ENCODE measurements around the gene SPATS2.
"Not testable (repeated sequence)": the region's sequence is repeated elsewhere in the genome, so short reads cannot be mapped to it uniquely, and the experiment has no call there.

The SPATS2 gene

DNA sequence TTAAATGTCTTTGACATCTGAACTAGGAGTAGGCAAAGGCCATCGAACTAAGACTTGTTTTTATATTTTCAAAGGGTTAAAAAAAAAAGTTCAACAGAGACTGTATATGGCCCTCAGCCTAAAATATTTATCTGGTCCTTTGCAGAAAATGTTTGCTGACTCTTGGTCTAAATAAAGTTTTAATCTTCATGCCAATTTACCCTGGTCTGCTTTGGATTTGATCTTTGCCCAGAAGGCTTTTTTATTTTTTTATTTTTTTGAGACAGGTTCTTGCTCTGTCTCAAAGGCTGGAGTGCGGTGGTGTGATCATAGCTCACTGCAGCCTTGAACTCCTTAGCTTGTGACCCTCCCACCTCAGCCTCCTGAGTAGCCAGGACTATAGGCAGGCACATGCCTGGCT is 47.1 kb downstream of the SPATS2 start:
- no peak for DNase-seq

DNA sequence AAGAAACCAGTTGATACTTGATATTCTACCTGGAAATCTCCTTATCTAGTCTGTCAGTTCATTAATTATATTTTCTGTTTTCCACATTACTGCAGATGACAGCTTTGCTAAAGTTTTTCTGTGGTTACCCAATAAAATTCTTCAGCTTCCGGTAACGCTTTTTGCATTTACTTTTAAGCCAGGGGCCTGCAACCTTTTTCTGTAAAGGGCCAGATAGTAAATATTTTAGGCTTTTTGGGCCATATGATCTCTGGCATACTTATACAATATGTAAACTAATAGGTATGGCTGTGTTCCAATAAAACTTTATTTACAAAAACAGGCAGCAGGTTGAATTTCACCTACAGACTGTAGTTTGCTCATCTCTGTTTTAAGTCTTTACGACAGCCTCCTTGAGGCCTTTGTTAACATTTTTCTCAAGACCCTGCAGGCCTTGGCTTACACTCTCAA is 48.3 kb downstream of the SPATS2 start:
- DNase-seq, result no peak

DNA sequence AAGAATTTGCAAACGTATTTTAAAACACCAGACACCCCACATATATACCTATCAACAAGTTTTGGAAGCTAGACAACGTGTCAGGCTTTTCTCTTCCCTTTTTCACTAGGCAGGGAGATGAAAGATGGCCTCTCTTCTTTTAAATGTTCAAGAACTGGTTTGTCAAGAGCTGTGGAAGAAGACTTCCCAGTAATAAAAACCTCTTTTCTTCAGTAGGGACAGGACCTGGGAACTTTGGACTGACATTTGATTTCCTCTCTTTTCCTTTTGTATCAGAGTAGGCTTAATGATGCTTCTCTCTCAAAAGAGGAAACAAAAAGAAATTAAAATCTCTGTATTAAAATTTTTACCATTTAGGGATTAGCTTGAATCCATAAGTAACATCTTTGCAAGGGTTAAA is 49.6 kb downstream of the SPATS2 start:
- no peak for DNase-seq

DNA sequence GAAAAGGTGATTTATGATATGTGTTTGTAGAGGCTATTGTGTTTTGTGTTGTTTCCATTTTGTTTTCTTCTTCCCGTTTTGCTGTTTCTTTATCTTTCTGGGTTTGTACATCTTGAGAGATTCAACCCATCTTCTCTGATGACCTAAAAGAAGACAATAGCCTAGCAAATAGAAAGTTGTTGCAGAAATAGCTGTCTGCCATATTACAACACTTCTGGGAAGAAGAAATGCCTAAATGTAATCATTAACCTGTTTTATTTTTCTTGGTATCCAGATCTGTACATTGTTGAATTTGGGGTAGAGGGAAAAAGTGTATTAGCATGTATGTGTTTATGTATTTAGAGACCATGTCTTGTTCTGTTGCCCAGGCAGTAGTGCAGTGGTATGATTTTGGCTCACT is 50.3 kb downstream of the SPATS2 start:
- no peak for DNase-seq

DNA sequence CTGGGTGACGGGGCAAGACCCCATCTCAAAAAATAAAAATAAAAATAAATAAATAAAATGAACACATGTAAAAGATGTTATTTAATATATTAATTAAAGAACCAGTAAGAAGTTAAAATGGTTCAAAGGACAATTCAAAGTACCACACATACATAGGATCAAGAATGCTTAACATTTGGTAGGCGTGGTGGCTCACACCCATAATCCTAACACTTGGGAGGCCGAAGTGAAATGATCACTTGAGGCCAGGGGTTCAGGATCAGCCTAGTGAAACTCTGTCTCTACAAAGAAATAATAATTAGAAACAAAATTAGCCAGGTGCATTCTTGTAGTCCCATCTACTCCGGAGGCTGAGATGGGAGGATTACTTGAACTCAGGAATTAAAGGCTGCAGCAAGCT is 53.3 kb downstream of the SPATS2 start:
- no peak for DNase-seq

DNA sequence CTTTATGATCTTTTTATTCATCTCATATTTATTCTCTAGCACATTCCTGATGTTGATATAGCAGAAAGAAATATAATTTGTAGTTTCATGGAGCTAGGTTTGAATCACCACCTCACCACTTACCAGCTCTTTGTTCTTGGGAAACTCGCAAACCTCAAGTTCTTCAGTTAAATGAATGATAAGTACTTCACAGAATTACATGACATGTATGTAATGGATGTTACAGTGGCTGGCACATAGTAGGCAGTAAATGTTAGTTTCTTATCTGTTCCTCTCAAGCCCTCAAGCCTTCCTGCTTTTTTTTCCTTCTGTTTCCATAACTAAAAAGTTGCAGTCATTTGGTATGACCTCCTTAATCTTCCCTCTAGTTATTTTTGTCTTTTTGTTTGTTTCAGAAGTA is 54.9 kb downstream of the SPATS2 start:
- no peak for DNase-seq

DNA sequence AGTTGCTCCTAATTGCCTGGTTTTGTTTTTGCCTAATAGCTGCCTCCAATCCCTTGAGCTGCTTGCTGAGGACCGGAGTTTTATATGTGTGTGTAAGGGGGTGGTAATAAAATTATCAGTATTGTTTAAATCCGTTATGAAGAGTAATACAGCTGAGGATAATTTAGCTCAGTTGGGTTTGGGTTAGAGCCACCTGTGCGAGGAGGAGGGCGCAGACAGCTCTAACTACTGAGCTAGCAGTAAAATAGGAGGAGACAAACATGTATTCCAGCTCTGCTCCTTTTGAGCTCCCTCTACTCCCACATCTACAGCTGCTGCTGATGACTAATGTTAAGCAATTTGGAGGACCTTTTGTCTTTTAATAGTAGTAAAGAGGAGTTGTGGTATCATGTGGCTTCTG is 61.5 kb downstream of the SPATS2 start:
- DNase-seq, result no peak

DNA sequence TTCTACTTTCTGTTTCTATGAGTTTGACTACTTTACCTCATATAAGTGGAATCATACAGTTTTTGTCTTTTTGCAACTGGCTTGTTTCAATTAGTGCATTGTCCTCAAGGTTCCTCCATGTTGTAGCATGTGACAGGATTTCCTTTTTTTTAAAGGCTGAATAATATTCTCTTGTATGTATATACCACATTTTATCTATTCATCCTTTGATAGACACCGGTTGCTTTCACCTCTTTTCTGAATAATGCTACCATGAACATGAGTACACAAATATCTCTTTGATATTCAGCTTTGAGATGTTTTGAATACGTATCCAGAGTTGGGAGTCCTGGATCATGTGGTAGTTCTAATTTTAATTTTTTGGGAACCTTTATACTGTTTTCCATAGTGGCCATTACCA is 65.4 kb downstream of the SPATS2 start:
- DNase-seq, result no peak

DNA sequence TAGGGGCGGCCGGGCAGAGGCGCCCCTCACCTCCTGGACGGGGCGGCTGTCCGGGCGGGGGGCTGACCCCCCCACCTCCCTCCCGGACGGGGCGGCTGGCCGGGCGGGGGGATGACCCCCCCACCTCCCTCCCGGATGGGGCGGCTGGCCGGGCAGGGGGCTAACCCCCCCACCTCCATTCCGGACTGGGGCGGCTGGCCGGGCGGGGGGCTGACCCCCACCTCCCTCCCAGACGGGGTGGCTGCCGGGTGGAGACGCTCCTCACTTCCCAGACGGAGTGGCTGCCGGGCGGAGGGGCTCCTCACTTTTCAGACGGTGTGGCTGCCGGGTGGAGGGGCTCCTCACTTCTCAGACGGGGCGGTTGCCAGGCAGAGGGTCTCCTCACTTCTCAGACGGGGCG is 69.5 kb downstream of the SPATS2 start:
- DNase-seq, result not testable (repeated sequence)

DNA sequence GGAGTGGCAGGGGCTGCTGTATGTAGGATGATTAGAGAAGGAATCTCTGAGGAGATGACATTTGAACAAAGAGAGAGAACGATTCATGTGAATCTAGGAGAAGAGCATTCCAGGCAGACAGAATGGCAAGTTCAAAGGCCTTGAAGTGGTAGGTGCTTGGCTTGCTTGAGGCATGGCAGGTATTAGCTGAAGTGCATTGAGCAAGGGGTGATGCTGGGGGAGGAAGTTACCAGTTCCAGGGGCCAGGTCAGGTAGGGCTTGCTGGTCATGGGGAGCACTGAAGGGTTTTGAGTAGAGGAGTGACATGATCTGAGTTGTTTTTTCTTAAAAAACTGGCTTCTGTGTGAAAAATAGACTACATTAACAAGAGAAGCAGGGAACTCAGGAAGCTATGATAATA is 71.8 kb downstream of the SPATS2 start:
- no peak for DNase-seq

DNA sequence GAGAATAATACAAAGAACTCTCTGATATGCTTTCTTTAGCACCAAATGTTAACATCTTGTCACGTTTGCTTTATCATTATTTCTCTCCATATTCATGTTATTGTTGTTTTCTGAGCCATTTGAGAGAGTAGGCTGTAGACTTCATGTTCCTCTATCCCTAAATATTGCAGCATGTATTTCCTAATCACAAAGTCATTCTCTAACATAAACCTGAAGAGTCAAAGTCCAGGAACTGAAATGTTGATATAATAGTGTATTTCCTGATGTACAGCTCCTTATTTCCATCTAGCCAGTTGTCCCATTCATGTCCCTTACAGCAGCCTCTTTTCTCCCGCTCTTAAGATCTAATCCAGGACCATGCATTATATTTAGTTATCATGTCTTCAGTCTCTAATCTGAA is 72.8 kb downstream of the SPATS2 start:
- DNase-seq, result no peak

DNA sequence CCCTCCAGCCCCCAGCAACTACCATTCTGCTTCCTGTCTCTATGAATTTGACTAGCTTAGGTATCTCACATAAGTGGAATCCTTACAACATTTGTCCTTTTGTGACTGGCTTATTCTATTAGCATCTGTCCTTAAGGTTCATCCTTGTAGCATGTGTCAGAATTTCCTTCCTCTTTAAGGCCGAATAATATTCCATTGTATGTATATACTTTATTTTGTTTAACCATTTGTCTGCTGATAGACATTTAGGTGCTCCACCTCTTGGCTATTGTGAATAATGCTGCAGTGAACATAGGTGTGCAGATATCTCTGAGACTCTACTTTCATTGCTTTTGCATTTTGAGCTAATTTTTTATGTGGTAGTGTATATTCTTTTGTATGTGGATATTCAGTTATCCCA is 75.7 kb downstream of the SPATS2 start:
- no peak for DNase-seq

DNA sequence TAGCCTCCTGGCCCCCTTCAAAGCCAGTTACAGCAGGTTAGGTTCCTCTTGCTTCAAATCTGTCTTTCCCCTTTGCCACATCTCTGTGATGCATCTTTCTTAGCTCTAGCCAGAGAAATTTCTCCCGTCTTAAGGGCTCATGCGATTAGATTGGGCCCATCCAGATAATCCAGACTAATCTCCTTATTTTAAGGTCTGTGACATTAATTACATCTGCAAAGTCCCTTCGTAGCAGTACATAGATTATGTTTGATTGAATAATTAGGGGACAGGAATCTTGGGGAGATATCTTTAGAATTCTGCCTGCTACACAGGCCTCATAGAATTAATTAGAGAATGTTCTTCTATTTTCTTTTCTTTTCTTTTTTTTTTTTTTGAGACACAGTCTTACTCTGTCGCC is 79.3 kb downstream of the SPATS2 start:
- no peak for DNase-seq

DNA sequence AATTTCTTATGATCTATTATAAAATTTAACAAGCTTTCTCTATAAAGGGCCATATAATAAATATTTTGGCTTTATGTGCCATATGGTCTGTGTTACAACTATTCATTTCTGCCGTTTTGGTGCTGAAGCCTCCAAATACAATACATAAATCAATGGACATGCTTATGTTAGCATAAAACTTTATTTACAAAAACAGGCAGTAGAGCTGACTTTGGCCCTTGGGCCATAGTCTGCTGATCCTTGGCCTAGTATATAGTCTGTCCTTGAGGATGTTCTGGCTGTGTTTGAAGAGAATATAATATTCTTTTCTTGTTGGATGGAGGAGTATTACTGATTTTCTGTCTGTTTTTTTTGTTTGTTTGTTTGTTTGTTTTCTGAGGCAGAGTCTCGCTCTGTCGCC is 81.6 kb downstream of the SPATS2 start:
- no peak for DNase-seq

DNA sequence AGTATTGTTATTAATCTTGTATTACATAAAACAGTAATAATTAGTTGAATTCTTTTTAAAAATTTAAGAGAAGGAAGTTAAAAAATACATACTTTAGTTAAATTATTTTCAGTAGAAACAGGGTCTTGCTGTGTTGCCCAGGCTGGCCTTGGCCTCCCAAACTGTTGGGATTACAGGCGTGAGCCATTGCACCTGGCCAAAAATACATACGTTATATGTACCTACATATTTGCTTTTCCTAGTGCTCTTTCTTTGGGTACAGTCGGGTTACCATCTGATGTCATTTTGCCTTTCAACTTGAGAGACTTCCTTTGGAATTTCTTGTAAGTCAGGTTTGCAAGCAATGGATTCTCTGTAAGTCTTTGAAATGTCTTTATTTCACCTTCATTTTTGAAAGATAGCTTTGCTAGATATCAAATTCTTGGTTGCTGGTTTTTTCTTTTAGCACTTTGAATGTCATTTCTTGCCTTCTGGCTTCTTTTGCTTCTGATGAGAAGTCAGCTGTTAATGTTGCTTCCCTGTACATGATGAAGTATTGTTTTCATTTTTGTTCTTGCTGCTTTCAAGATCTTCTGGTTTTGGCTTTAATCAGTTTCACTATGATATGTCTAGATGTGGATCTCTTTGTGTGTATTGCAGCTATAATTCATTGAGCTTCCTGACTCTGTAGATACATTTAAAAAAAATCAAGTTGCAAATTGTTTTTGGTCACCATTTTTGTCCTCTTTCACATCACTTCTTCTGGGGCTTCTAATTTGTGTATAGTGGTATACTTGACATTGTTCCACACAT is 84.4 kb downstream of the SPATS2 start:
- no peak for DNase-seq

DNA sequence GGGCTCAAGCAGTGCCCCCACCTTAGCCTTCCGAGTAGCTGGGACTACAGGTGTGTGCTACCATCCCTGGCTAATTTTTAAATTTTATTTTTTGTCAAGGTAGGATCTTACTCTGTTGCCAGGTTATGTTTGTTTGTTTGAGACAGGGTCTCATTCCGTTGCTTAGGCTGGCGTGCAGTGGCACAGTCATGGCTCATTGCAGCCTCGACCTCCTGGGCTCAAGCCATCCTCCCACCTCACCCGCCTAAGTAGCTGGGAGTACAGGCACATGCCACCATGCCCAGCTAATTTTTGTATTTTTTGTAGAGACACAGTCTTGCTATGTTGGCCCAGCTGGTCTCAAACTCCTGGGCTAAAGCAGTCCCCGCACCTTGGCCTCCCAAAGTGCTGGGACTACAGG is 88.2 kb downstream of the SPATS2 start:
- DNase-seq, result no peak

DNA sequence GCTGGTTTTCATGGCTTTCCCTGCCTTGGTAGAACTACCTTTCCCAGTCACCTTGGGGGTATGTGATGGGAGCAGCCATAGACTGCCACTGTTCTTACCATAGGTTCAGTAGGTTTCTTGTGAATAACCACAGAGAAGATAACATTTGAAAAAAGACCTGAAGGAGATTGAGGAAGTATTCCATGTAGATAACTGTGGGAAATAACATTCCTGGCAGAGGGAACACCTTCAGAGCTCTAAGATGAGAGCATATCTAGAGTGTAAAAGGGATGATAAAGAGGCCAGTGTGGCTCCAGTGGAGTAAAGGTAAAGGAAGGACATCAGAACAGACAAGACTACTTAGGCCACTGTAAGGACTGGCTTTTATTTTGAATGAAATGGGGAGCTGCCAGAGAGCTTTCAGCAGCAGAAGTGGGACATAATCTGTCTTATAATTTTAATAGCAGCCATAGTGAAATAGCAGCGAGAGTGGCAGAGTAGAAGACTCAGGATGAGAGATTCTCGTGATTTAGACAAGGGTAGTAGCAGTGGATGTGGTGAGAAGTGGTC is 88.9 kb downstream of the SPATS2 start:
- no peak for DNase-seq

DNA sequence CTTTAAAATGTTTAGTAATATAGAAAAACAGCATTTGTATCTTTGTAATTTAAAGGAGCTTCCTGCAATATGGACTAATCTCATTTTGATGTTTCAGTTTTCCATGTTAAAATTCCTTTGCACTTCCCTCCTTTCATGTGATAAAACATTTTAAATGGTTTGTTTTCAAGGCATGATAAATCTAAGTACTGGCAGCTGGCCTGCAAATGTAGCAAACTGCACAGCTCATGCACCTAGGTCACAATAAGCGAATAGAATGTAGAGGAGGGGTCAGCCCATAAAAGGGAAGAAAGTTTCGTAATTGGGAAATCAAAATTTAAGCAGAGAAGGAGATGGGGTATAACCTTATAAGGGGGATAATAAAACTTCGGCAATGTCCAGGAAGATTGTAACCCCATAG is 91.6 kb downstream of the SPATS2 start:
- no peak for DNase-seq

DNA sequence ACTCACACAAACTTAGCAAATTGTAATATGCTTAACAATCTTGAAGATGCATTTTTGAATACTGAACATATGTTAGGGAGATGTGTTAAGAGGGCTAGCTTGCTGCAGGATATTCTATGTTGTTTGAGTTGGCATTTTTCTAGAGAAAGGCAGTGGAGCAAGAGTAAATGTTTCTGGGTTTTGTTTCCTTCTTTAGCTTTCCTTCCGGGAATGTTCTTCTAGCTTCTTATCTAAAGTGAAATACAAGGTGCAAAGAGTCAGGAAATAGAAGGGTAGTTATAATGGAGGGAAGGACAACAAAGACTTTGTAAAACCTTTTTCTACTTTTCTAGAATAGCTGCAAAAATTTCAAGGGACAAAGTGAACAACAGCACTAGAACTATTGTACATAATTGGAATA is 94.0 kb downstream of the SPATS2 start:
- no peak for DNase-seq

DNA sequence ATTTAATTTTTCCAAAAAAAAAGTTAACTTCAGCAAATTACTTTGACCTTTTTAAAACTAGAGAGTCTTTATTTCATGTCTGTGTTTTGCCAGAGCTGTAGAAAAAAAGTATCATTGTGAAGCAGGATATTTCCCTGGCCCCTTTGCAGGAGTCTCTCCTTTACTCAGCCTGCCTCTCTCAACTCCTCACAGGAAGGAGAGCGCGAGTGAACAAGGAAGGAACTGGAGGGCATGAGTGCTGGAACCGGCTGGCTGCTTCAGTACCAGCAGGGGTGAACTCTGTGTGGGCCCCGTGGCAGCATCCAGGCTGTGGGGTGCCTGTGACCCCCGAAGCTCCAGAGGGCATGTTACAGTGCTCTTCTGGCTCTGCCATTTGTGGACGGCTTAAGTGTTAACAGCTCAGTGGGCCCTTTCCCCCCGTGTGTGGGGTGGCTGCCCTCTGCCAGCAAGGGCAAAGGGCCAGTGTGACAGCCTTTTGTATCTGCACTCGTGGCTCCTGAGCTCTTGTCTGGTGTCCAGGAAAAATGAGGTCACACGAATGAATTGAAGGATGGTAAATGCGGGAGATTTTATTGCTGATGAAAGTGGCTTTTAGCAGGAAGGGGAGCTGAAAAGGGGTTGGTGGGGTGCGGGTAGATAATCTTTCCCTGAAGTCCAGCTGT is 95.0 kb downstream of the SPATS2 start:
- no peak for DNase-seq

DNA sequence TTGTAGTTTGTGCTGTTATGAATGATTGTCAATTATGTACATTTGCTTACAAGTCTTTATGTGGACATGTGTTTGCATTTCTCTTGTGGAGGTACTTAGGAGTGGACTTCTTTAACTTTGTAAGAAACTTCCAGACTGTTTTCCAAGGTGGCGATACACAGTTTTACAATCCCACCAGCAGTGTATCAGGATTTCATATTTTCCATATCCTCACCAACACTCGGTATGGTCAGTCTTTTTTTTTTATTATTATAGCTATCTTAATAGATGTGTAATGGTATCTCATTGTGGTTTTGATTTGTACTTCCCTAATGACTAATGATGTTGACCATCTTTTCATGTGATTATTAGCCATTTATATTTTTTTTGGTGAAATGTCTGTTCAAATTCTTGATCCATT is 97.9 kb downstream of the SPATS2 start:
- DNase-seq, result no peak

DNA sequence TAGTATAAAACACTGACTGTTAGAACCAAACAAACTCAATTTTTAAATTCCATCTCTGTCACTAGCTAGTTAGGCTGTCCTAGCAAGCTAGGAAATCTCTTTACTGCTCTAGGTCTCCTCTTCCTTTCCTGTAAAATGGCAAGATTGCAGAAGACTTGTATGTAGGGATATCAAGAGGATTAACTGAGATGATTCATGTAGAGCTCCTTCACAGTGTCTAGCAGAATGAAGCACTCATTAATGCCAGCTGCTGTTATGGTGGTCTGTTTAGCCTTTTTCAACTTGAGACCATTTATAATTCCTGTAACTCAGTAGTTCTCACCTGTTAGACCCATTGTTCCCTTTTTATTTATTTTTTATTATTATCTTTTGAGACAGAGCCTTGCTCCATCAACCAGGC is 103.7 kb downstream of the SPATS2 start:
- DNase-seq, result no peak

DNA sequence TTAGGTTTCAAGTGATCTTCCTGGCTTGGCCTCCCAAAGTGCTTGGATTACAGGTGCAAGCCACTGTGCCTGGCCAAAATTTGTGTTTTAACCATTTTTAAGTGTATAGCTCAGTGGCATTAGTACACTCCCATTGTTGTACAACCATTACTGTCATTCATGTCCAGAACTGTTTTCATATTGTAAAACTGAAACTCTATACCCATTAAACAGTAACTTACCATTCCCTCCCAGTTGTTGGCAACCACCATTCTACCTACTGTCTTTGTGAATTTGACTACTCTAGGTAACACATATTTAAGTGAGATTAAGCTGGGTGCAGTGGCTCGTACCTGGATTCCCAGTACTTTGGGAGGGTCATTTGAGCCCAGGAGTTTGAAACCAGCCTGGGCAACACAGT is 104.3 kb downstream of the SPATS2 start:
- DNase-seq, result no peak

DNA sequence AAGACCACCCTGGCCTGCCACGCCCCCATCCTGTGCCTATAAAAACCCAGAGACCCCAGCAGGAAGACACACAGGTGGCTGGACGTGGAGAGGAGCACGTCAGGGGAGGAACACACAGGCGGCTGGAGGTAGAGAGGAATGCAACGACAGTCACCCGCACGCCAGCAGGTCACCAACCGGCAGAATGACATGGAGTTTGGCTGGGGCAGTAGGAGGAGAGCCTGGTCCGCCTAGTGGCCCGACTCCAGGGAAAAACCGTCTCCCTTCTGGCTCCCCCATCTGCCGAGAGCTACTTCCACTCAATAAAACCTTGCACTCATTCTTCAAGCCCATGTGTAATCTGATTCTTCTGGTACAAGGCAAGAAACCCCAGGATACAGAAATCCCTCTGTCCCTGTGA is 108.8 kb downstream of the SPATS2 start:
- DNase-seq, result no peak

Measured in retina (tissue), 1 donor.